Ovary (tissue), 3 donors: Measurements from ENCODE around the gene MORC4.

Experiments
- CTCF ChIP-seq, 3 donors: fragments of 450-650 bp in 2 of 3; fragments of 200-600 bp in 1 of 3; IDR thresholded peaks; one replicate each; pipeline versions ENCODE4 v1.5.1 to v1.8.0; 2016 to 2022; ENCODE audit warnings: antibody characterized with exemption in 3 of 3, mild to moderate bottlenecking in 1 of 3
- EP300 ChIP-seq: sonication (generic); formaldehyde crosslinking; IDR thresholded peaks from one replicate; pipeline ENCODE4 v1.6.1; 2017; ENCODE audit warnings: antibody characterized with exemption
- POLR2A ChIP-seq: fragments of 450-650 bp; IDR thresholded peaks from one replicate; pipeline ENCODE4 v1.6.1; 2017; ENCODE audit warnings: antibody characterized with exemption, mild to moderate bottlenecking, moderate library complexity
- donor health status: DM: no; HTN: no; CAD: no.

- TF ChIP-seq CTCF (IDR thresholded peaks at IDR 0.05) (no peak), EP300 (no peak), POLR2A (no peak)
These were observed 12.5 kb downstream of the MORC4 start for GRCh38 chrX:106987488-106987887.
